ENCODE measurements around the gene RAD51AP1. TPM values are rescaled to one million over a fixed set of nuclear protein-coding genes. Genes with fewer than 3 reads are reported as not detected.

Gene RAD51AP1
- total RNA-seq, 1 experiment from 2014 or later: 45.2 TPM

DNA sequence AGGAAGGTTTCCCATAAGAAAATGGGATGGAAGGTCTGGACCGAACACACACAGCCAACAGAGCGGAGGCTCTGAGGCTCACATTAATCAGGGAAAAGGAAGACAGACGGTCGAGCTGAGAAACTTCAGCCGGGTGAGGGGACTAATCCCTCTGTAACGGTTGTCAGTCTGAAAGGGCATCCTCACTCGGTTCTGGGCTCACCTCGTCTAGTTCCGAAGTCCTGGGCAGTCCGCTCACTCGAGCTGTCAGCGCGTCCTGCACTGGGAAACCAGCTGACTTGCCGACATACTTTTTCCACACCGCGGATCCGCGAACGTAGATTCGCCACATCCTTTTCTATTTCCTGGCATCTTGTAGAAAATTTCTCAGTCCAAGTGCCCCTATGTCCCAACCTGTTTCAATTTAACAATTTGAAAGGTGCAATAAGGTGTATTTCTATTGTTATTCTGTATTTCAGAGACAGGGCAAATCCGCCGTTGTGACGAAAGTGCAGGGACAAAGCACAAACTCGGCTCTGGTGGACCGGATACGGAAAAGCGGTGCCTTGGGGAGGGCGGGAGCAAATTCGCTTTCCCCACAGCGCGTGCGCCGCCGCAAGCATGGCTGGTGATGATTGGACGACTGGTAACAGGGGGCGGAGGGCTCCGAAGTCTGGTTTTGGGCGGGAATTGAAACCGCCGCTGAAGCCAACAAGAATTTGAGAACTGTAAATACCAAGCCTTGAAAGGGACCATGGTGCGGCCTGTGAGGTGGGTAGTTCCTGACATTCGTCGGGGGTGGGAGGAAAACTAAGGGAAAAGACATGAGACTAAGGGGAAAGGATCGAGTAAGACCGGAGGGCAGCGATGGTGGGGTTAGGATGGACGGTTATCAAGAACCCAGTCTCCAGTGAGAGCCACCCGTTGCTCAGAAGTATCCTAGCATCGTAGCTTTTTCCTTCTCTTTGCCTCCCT is at the start of gene RAD51AP1 (continued):
- no peak for TF ChIP-seq ERG (CRISPR knock-in tag; IDR thresholded peaks at IDR 0.05)
- TF ChIP-seq, protein P1, sequence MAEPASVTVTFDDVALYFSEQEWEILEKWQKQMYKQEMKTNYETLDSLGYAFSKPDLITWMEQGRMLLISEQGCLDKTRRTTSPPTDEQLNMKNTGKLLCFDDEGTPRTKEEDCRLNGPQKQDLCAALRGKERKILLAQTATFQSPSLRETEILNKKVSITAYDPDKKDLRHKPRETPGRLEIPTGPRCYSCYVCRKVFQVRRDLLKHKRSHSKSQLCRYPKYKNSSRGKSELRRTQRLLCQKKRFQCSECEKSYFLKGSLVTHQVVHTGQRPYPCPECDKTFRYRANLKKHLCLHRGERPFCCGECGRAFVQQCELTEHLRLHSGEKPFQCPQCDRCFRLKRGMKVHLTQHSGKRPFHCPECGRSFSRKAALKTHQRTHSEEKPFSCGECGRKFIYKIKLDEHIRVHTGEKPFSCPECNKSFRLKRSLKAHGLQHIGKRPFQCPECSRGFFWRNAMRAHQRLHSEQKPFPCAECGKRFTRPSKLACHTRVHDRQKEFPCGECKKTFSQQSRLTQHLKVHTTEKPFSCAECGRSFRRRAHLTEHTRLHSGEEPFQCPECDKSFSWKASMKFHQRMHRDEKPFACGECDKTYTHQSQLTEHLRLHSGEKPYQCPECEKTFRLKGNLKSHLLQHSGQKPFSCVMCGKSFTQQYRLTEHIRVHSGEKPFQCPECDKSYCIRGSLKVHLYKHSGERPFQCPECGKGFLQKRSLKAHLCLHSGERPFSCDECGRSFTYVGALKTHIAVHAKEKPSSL (CRISPR knock-in tag; conservative IDR thresholded peaks at IDR 0.05): no peak
- TF ChIP-seq ZNF121 (CRISPR knock-in tag; IDR thresholded peaks at IDR 0.05): no peak
- TF ChIP-seq E2F1 (CRISPR knock-in tag; IDR thresholded peaks at IDR 0.05): no peak
- TF ChIP-seq NR3C1 (CRISPR knock-in tag; conservative IDR thresholded peaks at IDR 0.05; ENCODE audit: low read depth): no peak
- no peak for TF ChIP-seq KAT7 (CRISPR knock-in tag; IDR thresholded peaks at IDR 0.05; ENCODE audit: borderline replicate concordance)
- TF ChIP-seq OVOL2 (CRISPR knock-in tag; IDR thresholded peaks at IDR 0.05; ENCODE audit: borderline replicate concordance): no peak
- TF ChIP-seq JAZF1 (CRISPR knock-in tag; IDR thresholded peaks at IDR 0.05): no peak
- TF ChIP-seq ATF2 (CRISPR knock-in tag; IDR thresholded peaks at IDR 0.05; ENCODE audit: borderline replicate concordance, low read depth): no peak
- TF ChIP-seq SOX15 (CRISPR knock-in tag; IDR thresholded peaks at IDR 0.05): no peak
- TF ChIP-seq AR (CRISPR knock-in tag; IDR thresholded peaks at IDR 0.05): no peak
- no peak for TF ChIP-seq NR1H2 (CRISPR knock-in tag; IDR thresholded peaks at IDR 0.05)
- TF ChIP-seq NFYB (CRISPR knock-in tag; conservative IDR thresholded peaks at IDR 0.05; ENCODE audit: low read depth): peak; percentile 38
- no peak for TF ChIP-seq EMX1 (CRISPR knock-in tag; IDR thresholded peaks at IDR 0.05)
- TF ChIP-seq, protein P2, sequence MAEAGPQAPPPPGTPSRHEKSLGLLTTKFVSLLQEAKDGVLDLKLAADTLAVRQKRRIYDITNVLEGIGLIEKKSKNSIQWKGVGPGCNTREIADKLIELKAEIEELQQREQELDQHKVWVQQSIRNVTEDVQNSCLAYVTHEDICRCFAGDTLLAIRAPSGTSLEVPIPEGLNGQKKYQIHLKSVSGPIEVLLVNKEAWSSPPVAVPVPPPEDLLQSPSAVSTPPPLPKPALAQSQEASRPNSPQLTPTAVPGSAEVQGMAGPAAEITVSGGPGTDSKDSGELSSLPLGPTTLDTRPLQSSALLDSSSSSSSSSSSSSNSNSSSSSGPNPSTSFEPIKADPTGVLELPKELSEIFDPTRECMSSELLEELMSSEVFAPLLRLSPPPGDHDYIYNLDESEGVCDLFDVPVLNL (CRISPR knock-in tag; IDR thresholded peaks at IDR 0.05; ENCODE audit: borderline replicate concordance, low read depth): 0 out of 2 replicates have a peak, but pooled peaks have one; percentile 62

DNA sequence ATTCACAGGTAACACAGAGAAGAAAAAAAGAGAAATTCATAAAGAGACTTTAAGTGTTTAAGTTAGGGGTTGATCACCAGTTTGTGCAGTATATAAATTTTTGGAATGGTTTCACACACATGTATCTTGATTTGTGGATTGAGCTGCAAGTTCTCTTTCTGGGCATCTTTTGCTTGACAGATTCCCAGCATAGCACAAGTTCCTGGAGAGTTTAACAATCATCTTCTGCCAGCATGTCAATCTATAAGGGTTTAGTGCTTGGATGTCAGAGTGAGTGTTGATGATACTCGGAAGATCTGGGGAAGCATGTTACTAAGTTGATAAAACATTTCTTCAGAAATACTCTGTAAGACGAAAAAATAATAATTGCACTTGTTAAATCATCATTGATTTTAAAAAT is 49.1 kb upstream of the RAD51AP1 start:
- POLR2A ChIA-PET: no interaction called here
- ATAC-seq: no peak
- H3K27ac Mint-ChIP-seq: no peak overlapping the region
- H3K27me3 Mint-ChIP-seq (ENCODE audit: low read depth): no peaks in the 10 kb centered on the region
- H3K4me3 Mint-ChIP-seq: no peak overlapping the region
- H3K4me1 Mint-ChIP-seq: peaks cover 25% of the 10 kb centered on the region
- H3K36me3 Mint-ChIP-seq: peaks cover 10% of the 10 kb centered on the region
- H3K9me3 Mint-ChIP-seq: no peaks in the 10 kb centered on the region
- CTCF ChIA-PET: no interaction called here
- no peak for DNase-seq (ENCODE audit: low spot score)
- TF ChIP-seq, protein P3, sequence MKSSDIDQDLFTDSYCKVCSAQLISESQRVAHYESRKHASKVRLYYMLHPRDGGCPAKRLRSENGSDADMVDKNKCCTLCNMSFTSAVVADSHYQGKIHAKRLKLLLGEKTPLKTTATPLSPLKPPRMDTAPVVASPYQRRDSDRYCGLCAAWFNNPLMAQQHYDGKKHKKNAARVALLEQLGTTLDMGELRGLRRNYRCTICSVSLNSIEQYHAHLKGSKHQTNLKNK (CRISPR knock-in tag; IDR thresholded peaks at IDR 0.05): no peak
- no peak for TF ChIP-seq NR1H2 (CRISPR knock-in tag; IDR thresholded peaks at IDR 0.05)
- TF ChIP-seq ZNF232 (CRISPR knock-in tag; IDR thresholded peaks at IDR 0.05): no peak
- TF ChIP-seq JUN (CRISPR knock-in tag; IDR thresholded peaks at IDR 0.05): no peak
- no peak for TF ChIP-seq ATF1 (CRISPR knock-in tag; IDR thresholded peaks at IDR 0.05)
- no peak for TF ChIP-seq MYBL2 (CRISPR knock-in tag; IDR thresholded peaks at IDR 0.05)
- TF ChIP-seq CBFB (CRISPR knock-in tag; IDR thresholded peaks at IDR 0.05; ENCODE audit: low read depth): no peak
- no peak for TF ChIP-seq AR (CRISPR knock-in tag; IDR thresholded peaks at IDR 0.05)
